ENCODE results near the gene FLYWCH2.

GRCh38 chr16:2910441-2910969, 27.5 kb downstream of the FLYWCH2 start:
- no peak for TF ChIP-seq CTCF (IDR thresholded peaks at IDR 0.05)
- TF ChIP-seq POLR2A (IDR thresholded peaks at IDR 0.05): no peak
